Measurements from ENCODE around the gene TTC3.
A peak's percentile ranks its signal among the peaks of the same experiment; 100 is the strongest.

Gene TTC3

GRCh38 chr21:37226041-37226920 is 153.2 kb downstream of the TTC3 start:
- DNase-seq = no peak

- DNase-seq = no peak
These were observed 154.3 kb downstream of the TTC3 start for GRCh38 chr21:37227071-37228002.

- no peak for DNase-seq
These were observed 154.9 kb downstream of the TTC3 start for GRCh38 chr21:37228003-37228400.

GRCh38 chr21:37230632-37231248 is 157.7 kb downstream of the TTC3 start:
- no peak for DNase-seq

GRCh38 chr21:37231249-37231645 is 158.2 kb downstream of the TTC3 start:
- no peak for DNase-seq

GRCh38 chr21:37231671-37232070 is 158.6 kb downstream of the TTC3 start:
- DNase-seq = no peak

GRCh38 chr21:37232274-37233018 is 159.4 kb downstream of the TTC3 start:
- DNase-seq = no peak

- DNase-seq = no peak
These were observed 160.6 kb downstream of the TTC3 start for GRCh38 chr21:37233551-37234146.

GRCh38 chr21:37237346-37237745 is 164.3 kb downstream of the TTC3 start:
- DNase-seq = no peak

GRCh38 chr21:37237764-37238163 is 164.7 kb downstream of the TTC3 start:
- peak in 2 of 6 experiments; percentile 8 to 14 for DNase-seq

- no peak for DNase-seq
These were observed 167.9 kb downstream of the TTC3 start for GRCh38 chr21:37240978-37241377.

GRCh38 chr21:37241426-37241825 is 168.4 kb downstream of the TTC3 start:
- DNase-seq = no peak

- no peak for DNase-seq
These were observed 170.9 kb downstream of the TTC3 start for GRCh38 chr21:37243961-37244360.

GRCh38 chr21:37244501-37245095 is 171.5 kb downstream of the TTC3 start:
- DNase-seq = peak in 1 of 6 experiments; percentile 4

- no peak for DNase-seq
These were observed 172.1 kb downstream of the TTC3 start for GRCh38 chr21:37245151-37245550.

- no peak for DNase-seq
These were observed 175.2 kb downstream of the TTC3 start for GRCh38 chr21:37248298-37248697.

- no peak for DNase-seq
These were observed 176.3 kb downstream of the TTC3 start for GRCh38 chr21:37249112-37249904.

GRCh38 chr21:37251294-37251634 is 178.2 kb downstream of the TTC3 start:
- no peak for DNase-seq
